Neural cell (in vitro differentiated cells): ENCODE results near the gene PSMB3.
A peak's percentile ranks its signal among the peaks of the same experiment; 100 is the strongest.

ENCODE experiments used
- CTCF ChIP-seq: fragments of 450-650 bp; IDR thresholded peaks from 2 replicates; pipeline ENCODE4 v1.5.1; 2014; ENCODE audit warnings: antibody characterized with exemption, mild to moderate bottlenecking, moderate library complexity; ENCODE audit not compliant: poor library complexity, severe bottlenecking
- EZH2 ChIP-seq: fragments of 200-600, 300-800 bp; shearing (Covaris generic), sonication (generic); IDR thresholded peaks from 2 replicates; pipeline ENCODE4 v1.6.1; 2014; ENCODE audit warnings: antibody characterized with exemption, low read length, borderline replicate concordance, mild to moderate bottlenecking; ENCODE audit not compliant: insufficient read depth, poor library complexity, severe bottlenecking
- MXI1 ChIP-seq: fragments of 450-650 bp; conservative IDR thresholded peaks from 2 replicates; pipeline ENCODE4 v1.6.1; 2014; ENCODE audit warnings: antibody characterized with exemption, mild to moderate bottlenecking; ENCODE audit not compliant: poor library complexity, severe bottlenecking
- POLR2AphosphoS5 ChIP-seq: IDR thresholded peaks from 2 replicates; pipeline ENCODE4 v1.6.1; 2012
- RAD21 ChIP-seq: fragments of 450-650 bp; conservative IDR thresholded peaks from 2 replicates; pipeline ENCODE4 v1.6.1; 2014; ENCODE audit warnings: antibody characterized with exemption, mild to moderate bottlenecking, moderate library complexity
- REST ChIP-seq: IDR thresholded peaks from 2 replicates; pipeline ENCODE4 v1.6.1; 2012; ENCODE audit warnings: borderline replicate concordance
- SMC3 ChIP-seq: fragments of 450-650 bp; conservative IDR thresholded peaks from 2 replicates; pipeline ENCODE4 v1.6.1; 2014; ENCODE audit warnings: antibody characterized with exemption, mild to moderate bottlenecking, moderate library complexity; ENCODE audit not compliant: poor library complexity
- TAF1 ChIP-seq: IDR thresholded peaks from 2 replicates; pipeline ENCODE4 v1.6.1; 2012; ENCODE audit warnings: low read depth

GRCh38 chr17:38743556-38744171 is 8.9 kb upstream of the PSMB3 start:
- TF ChIP-seq CTCF (no peak), TAF1 (no peak), MXI1 (no peak), POLR2AphosphoS5 (peak; percentile 23), REST (no peak), EZH2 (no peak), RAD21 (no peak), SMC3 (no peak)
